ENCODE results near the gene PITX1.
"Not testable (repeated sequence)": the region's sequence is repeated elsewhere in the genome, so short reads cannot be mapped to it uniquely, and the experiment has no call there.

PITX1 gene

DNA sequence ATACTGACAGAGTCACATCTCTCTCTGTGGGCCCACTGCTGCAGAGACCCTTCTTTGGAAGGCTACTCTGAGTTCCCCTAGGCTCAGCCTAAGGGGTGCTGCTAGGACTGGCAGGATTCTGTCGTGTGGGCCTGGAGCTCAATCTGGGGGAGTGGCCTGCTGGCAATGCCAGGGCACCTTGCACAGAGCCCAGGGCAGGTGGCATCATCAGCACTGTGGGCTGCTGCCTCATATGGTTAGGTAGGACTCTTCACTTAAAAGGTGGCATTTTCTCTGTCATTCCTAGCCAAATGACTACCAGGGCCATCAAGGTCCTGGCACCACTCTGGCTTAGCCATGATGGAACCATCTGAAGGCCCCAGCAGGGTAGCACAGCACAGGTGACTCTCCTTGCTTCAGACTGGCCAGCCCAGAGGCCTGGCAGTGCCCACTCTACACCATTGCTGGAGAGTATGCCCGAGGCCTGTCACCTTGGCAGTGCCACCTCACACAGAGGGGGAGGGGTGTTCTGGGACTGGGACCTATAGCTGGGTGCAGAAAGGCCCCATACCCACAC lies 21.9 kb downstream of the PITX1 start:
- in situ Hi-C loops (cut with MboI; ENCODE audit: low sequenced_read_pairs) = loop anchor here (25.0 kb wide), 1 partner anchor 175 kb away; no protein-coding TSS in a partner anchor

DNA sequence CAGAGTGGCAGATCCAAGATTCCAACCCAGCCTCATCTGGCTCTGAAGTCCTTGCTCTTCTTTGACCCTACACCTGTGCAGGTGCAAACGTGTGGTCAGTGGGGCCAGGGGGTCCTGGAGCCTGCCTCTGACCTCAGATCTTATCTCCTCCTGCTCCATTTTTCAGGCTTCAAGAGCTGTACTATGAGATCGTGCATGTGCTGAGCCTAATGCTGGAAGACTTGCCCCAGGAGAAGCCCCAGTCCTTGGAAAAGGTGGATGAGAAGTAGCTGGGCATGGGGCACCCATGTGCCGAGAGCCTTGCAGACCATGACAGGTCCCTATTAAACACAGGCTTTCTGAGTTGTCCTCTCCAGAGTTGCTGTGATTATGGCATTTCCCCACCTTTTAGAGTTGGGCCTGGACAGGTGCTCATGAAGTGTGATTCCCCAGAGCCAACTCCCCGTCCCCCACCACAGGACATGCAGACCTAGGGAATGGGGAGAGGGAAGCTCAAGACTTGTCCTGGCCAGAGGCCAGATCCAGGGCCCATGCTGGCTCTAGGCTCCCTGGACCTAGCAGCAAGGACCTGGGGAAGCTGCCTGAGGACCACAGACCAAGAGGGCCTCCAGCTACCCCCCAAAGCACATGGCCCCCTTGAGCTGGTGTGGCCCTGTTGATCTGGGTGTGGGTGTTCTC lies 22.5 kb downstream of the PITX1 start:
- in situ Hi-C loops (cut with MboI; ENCODE audit: low sequenced_read_pairs) = loop anchor here (25.0 kb wide), 1 partner anchor 176 kb away; no protein-coding TSS in a partner anchor

DNA sequence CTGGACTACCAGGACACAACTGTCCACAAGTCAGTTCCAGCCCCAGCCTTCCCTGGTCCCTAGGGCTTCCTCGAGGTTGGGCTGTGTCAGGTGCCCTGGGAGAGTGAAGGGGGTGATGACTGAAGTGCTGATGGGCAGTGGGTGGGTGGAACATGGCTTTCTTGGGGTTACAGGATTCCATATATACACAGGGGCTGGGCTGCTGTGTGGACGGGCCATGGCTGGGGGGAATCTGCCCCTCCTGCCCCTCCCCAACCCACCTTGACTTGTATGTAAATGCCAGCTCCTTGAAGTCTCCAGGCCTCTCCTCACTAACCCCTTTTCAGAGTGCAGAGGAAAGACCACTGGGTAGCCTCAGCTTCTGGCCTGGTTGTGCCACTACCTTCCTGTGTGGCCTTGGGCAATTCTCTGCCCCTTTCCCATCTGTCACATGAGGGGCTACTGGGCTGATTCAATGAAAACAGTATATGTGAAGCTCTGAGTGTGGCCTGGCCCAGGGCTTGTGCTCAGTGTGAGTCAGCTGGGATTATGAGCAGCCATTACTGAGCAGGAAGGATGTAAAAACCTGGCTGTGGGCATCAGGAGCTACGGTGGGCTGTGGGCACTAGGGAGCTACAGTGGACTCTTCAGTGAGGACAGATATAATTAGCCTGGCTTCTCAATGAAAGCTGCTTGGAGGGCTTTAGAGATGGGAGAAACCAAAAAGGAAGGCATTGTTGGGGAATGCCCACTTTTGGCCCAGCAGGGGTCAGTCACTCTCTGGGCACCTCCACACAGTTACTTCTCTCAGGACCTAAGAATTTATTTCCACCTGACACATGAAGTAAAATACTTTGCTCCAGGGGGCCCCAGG lies 23.3 kb downstream of the PITX1 start:
- in situ Hi-C loops (cut with MboI; ENCODE audit: low sequenced_read_pairs) = loop anchor here (25.0 kb wide), 1 partner anchor 177 kb away; no protein-coding TSS in a partner anchor

DNA sequence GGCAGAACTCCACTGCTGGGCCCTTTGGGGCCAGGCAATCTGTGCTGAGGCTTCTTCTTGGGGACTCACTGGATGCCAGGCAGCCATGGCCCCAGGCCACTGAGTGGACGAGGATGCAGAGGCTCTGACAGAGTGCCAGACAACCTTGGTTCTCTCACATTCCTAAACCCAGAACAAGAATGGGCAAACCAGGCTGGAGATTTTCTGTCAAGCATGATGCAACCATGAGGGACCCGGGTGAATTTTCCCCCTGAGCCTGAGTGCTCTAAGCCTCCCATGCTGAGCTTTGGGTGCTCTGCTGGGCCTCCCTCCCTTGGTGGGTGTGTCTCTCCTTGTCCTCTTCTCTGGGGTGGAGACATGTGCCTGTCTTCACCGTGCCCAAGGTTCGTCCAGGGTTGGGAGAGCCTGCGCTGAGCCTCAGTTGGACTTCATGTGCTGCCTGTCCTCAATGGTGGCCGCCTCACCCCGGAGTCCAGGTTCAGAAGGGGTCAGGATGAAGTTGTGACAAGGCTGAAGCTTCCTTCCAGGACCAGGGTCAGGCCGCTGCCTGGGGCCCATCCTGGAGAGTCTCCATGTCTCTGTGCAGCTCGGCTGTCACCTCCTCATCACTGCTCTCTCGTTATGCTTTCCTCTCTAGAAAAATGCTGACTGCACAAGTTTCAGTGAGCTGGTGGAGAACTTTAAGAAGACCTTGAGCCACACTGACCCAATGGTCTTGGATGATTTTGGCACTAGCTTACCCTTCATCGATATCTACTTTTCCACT lies 24.1 kb downstream of the PITX1 start:
- in situ Hi-C loops (cut with MboI; ENCODE audit: low sequenced_read_pairs) = loop anchor here (25.0 kb wide), 1 partner anchor 177 kb away; no protein-coding TSS in a partner anchor

DNA sequence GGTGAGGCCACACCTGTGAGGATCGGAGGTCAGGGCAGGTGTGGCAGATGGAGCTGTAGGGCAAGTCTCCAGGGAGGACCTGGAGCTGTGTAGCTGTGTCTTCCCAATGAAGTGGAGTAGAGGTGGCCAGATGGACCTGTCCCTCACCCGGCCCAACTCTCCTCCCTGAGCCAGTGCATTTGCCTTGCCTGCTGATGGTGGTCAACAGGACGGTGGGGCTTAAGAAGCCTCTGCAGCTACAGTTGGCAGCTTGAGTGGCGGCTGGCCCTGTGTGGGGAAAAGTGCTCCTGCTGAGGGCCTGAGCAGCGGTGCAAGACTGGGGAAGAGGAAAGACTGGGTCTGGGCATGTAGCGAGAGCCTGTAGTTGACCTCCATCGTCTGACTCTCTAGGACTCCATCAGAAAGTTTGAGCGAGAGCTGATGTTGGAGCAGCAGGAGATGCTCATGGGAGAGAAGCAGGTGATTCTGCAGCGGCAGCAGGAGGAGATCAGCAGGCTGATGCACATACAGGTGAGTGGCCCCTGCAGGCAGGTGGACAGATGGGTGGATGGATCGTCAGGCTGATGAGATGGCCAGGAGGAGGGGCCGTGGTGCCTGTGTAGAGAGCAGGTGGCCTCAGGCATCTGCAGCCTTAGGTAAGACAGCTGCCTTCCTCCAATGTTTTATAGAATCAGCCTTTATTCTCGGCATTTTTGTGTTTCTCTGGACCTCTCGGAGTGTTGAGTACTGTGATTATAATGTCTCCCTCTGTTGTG lies 24.9 kb downstream of the PITX1 start:
- in situ Hi-C loops (cut with MboI; ENCODE audit: low sequenced_read_pairs) = loop anchor here (25.0 kb wide), 1 partner anchor 178 kb away; no protein-coding TSS in a partner anchor

DNA sequence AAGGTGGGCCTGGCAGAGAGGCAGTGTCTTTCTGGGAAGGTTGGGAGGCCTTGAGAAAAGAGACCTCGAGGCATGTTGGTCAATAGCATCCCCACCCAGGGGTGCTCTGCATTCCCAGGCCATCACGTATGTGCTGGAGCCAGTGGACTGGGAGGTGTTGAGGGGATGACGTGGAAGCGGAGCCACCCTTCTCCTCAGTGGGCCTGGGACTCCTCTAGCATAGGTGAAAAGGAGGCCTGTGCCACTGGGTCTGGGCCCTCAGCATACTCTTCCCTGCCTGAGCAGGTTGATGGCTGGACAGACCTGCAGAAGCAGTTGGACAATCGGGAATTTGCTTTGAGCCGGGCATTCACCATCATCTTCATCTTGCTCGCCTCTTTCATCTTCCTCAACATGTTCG lies 25.5 kb downstream of the PITX1 start:
- in situ Hi-C loops (cut with MboI; ENCODE audit: low sequenced_read_pairs) = loop anchor here (25.0 kb wide), 1 partner anchor 179 kb away; no protein-coding TSS in a partner anchor

DNA sequence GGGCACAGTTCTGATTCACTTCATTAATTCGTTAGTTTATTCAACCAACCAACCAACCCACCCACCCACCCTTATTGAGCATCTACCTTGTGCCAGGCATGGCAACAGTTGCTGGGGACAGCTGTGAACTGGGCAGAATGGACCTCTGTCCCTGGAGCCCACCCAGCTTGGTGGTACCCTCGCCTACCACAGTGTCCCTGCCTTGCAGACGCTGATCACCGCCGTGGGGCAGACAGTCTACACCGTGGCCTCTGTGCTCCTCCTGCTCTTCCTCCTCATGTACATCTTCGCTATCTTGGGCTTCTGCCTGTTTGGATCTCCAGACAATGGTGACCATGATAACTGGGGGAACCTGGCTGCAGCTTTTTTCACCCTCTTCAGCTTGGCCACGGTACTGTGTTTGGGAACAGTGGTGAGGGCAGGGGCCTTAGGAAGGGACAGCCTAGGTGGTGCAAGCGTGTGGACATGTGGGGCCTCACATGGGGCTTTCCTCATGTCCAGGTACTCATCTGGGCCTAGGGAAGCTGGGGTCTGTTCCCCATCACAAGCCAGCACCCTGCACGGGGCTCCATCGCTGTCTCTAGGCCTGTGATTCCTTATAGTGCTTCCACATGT lies 26.2 kb downstream of the PITX1 start:
- in situ Hi-C loops (cut with MboI; ENCODE audit: low sequenced_read_pairs) = loop anchor here (25.0 kb wide), 1 partner anchor 179 kb away; no protein-coding TSS in a partner anchor

DNA sequence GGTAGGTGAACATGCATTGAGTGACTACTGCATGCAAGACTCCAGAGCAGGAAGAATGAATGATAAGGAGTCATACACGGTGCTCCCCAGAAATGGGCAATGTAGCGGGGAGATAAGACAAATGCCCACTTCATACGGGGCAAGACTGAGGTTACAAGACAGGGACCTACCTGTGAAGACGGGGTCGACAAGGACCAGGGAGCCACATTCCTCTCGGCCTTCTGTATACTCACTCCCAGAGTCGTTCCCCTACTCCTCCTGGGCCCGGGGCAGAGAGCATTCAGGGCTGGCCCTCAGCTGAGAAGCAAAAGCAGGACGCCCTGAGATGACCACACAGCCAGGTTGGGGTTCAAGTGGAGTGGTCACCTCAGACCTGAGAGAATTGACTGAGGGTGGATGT lies 26.7 kb downstream of the PITX1 start:
- in situ Hi-C loops (cut with MboI; ENCODE audit: low sequenced_read_pairs) = loop anchor here (25.0 kb wide), 1 partner anchor 180 kb away; no protein-coding TSS in a partner anchor

DNA sequence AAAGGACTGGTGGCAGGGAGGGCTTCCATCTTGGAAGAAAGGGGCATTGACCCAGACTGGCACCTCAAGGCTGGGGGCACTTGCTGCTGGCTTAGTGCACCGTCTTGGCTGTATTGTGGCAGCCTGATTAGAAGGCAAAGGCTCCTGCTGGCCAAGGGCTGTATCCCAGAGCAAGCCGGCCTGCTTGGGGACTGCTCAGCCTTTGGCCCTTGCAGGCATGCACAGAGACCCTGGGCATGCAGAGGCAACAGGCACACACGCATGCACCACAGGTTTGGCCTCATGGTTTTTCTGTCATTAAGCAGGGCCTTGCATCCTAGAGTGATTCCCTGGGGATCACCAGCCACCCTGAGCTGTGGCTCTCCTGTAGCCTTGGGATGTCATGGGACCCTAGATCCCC lies 29.0 kb downstream of the PITX1 start:
- in situ Hi-C loops (cut with MboI; ENCODE audit: low sequenced_read_pairs) = loop anchor here (25.0 kb wide), 1 partner anchor 182 kb away; no protein-coding TSS in a partner anchor

DNA sequence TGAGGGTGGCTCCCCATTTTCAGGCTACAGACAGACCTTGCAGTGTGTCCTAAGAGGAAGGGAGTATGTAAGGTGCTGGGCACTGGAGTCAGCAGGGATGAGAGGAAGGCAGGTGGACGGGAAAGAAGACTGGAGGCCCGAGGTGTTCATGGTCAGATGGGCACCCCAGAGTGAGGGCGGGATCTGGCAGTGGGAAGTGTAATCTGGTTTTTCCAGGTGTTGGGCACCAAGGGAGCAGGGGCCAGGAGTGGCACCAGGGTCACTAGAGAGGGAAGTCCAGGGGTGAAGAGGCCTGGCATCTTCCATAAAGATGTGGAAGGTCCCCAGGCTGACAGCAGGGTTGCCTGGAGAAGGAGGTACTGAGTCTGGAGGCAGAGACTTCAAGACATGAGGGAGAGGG lies 29.7 kb downstream of the PITX1 start:
- in situ Hi-C loops (cut with MboI; ENCODE audit: low sequenced_read_pairs) = loop anchor here (25.0 kb wide), 1 partner anchor 183 kb away; no protein-coding TSS in a partner anchor

DNA sequence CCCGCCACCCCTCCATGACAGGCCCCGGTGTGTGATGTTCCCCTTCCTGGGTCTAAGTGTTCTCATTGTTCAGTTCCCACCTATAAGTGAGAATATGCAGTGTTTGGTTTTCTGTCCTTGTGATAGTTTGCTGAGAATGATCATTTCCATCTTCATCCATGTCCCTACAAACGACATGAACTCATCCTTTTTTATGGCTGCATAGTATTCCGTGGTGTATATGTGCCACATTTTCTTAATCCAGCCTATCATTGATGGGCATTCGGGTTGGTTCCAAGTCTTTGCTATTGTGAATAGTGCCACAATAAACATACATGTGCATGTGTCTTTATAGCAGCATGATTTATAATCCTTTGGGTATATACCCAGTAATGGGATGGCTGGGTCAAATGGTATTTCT lies 36.0 kb downstream of the PITX1 start:
- in situ Hi-C loops (cut with MboI; ENCODE audit: low sequenced_read_pairs) = not testable (repeated sequence)

DNA sequence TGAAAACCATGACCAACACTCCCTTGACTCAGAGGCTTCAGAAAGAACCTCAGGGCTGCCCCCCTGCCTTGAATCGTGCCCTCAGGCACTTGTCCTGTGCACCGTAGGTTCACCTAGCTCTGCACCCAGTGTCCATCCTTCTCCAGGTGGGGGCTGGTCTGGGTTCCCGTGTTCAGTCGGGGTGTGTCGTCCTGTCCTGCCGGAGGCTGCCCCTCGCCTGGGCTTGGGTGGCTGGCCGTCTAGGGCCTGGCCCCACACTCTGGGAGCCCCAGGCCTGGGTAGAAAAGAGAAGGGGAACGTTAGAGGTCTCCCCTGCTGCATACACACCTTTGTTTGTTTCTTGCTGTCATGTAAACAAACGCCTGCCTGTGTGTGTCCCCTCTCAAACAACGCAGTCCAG lies 37.0 kb downstream of the PITX1 start:
- in situ Hi-C loops (cut with MboI; ENCODE audit: low sequenced_read_pairs) = no loop called here

DNA sequence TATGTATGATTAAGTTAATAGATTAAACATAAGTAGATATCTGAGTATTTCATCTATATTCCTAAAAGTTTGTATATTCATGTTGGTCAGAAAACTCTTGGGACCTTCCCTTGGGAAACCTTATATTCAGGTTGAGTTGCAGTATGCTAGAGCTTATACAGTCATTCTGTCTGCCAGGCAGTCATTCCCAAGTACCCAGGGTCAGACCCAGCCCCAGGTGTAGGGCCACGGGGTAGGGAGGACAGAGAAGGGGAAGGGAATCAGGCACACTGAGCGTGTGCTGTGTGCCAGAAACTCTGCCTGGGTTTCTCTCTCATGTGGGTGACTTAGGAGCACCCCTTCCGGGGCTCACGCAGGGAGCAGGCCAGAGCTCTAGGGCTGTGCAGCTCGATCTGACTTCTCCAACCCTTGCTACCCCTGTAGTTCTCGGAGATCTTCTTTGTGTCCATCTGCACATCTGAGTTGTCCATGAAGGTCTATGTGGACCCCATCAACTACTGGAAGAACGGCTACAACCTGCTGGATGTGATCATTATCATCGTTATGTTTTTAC lies 38.1 kb downstream of the PITX1 start:
- in situ Hi-C loops (cut with MboI; ENCODE audit: low sequenced_read_pairs) = no loop called here

DNA sequence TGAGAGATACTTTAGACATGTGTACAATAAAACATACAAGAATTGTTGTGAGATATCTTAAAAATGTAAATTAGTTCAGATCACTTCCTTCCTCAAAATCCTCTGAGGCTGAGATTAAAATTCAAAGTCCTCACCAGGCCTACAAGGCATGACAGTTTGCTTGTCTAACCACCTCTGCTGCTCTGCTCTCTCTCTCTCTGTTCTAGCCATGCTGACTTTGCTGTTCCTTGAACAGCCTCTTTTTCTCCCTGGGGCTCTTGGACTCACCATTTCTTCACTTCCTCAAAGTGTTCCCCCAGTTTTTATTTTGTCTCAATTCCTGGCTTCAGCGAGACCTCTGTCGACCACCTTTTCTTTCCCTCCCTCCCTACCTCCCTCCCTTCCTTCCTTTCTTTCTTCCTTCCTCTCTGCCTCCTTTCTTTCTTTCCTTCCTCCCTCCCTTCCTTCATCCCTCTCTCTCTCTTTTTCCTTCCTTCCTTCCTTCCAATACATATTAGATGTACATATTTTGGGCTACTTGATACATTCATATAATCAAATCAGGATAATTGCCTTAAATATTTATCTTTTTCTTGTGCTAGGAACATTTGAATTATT lies 39.4 kb downstream of the PITX1 start:
- in situ Hi-C loops (cut with MboI; ENCODE audit: low sequenced_read_pairs) = no loop called here

DNA sequence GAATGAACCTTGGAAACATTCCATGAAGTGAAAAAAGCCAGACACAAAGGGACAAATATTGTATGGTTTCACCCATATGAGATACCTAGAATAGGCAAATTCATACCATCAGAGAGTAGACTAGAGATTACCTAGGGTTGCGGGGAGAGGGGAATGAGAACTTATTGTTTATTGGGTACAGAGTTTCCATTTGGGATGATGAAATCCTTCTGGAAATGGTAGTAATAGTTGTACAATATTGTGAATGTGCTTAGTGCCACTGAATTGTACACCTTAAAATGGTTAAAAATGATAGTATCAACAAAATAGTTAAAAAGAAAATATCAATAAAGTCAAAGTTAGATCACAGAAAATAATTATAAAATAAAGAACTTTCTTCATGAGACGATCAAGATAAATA lies 40.9 kb downstream of the PITX1 start:
- in situ Hi-C loops (cut with MboI; ENCODE audit: low sequenced_read_pairs) = no loop called here

DNA sequence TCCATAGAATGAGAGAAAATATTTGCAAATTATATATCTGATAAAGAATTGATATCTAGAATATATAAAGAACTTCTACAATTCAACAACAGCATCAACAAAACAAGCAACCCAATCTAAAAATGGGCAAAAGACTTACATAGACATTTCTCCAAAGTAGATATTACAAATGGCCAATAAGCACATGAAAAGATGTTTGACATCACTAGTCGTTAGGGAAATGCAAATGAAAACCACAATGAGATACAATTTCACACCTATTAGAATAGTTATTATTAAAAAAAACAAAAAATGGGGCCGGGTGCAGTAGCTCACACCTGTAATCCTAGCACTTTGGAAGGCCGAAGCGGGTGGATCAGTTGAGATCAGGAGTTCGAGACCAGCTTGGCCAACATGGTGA lies 41.9 kb downstream of the PITX1 start:
- in situ Hi-C loops (cut with MboI; ENCODE audit: low sequenced_read_pairs) = no loop called here

DNA sequence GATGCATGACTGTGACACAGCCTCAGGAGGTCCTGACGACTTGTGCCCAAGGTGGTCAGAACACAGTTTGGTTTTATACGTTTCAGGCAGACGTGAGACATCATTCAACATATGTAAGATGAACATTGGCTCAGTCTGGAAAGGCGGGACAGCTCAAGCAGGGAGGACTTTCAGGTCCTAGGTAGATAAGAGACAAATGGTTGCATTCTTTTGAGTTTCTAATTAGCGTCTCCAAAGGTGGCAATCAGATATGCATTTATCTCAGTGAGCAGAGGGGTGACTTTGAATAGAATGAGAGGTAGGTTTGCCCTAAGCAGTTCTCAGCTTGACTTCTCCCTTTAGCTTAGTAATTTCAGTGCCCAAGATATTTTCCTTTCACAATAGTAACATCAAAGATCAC lies 43.8 kb downstream of the PITX1 start:
- in situ Hi-C loops (cut with MboI; ENCODE audit: low sequenced_read_pairs) = not testable (repeated sequence)

DNA sequence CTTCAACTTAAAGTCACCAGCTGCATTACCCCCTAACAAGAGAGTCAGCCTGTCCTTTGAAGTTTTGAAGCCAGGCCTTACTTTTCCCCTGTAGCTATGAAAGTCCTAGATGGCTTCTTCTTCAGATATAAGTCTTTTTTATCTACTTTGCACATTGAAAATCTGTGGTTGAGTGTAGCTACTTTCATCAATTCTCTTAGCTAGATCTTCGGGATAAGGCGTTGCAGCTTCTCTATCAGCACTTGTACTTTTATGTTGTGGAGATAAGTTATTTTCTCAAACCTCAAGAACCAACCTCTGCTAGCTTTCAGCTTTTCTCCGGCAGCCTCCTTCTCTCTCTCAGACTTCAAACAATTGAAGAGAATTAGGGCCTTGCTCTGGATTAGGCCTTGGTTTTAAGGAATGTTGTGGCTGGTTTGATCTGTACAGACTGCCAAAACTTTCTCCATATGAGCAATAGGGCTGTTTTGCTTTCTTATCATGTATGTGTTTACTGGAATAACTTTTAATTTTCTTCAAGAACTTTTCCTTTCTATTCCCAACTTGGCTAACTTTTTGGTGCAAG lies 44.7 kb downstream of the PITX1 start:
- in situ Hi-C loops (cut with MboI; ENCODE audit: low sequenced_read_pairs) = no loop called here
